ENCODE results near the gene NAT16. TPM values are rescaled to one million over a fixed set of nuclear protein-coding genes. Genes with fewer than 3 reads are reported as not detected.
A peak's percentile ranks its signal among the peaks of the same experiment; 100 is the strongest.

The NAT16 gene
- total RNA-seq, 2 experiments from 2014 or later: not detected

DNA sequence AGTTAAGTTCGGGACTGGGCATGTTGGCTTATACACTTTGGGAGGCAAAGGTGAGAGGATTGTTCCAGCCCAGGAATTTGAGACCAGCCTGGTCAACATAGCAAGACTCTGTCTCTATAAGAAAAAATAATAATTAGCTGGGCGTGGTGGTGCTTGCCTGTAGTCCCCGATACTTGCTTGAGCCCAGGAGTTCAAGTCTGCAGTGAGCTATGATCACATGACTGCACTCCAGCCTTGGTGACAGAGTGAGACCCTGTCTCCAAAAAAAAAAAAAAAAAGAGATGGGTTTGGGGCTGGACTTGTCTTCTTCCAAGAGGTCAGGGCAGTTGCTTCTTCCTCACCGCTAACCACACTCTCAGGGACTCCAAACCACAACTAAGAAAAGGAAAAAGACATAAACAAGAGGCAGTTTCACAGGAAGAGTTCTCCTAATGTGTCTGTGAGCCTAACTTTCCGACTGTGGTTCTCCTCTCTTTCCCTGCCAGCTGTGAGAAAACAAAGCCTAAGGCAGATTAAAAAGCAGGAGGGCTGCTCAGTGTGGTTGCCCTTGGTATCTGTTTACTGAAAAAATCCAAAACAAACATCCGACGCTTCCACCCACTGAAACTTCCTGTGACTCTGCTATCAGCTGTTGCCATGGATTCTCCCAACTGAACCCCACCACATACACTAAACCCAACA lies 55.6 kb downstream of the NAT16 start:
- DNase-seq (peak in 1 of 14 experiments; percentile 13), ATAC-seq (ENCODE audit: poor library complexity) (no peak)
- H3K4me1 Mint-ChIP-seq (ENCODE audit: low read depth): peaks cover 25% of the 10 kb centered on the region
- ChIA-PET CTCF (interaction anchor here (1.5 kb wide), 1 partner anchor 19 kb away, joined by 6 read pairs; no protein-coding TSS in a partner anchor), POLR2A (no interaction called here)
- Histone ChIP-seq H3K36me3 (ENCODE audit: insufficient read depth, low read length) (no peaks in the 10 kb centered on the region), H3K27ac (ENCODE audit: low read depth in 1 of 2, low read length in 2 of 2) (no peak overlapping the region), H3K4me3 (ENCODE audit: low read length) (no peak overlapping the region), H3K4me1 (ENCODE audit: insufficient read depth, low read length) (peaks cover 32% of the 10 kb centered on the region), H3K27me3 (ENCODE audit: control insufficient read depth in 1 of 2, insufficient read depth in 2 of 2, low read length in 2 of 2) (peaks cover 38 to 43% of the 10 kb centered on the region in 2 experiments), H3K9me3 (ENCODE audit: control insufficient read depth in 1 of 2, insufficient read depth in 1 of 2, low read length in 2 of 2) (no peaks in the 10 kb centered on the region)
- peaks cover 77% of the 10 kb centered on the region for H3K27me3 Mint-ChIP-seq
- H3K9me3 Mint-ChIP-seq: no peaks in the 10 kb centered on the region
- intact Hi-C loops (cut with DNase I, micrococcal nuclease): no loop called here
- no peak overlapping the region for H3K4me3 Mint-ChIP-seq
- TF ChIP-seq, protein P1, sequence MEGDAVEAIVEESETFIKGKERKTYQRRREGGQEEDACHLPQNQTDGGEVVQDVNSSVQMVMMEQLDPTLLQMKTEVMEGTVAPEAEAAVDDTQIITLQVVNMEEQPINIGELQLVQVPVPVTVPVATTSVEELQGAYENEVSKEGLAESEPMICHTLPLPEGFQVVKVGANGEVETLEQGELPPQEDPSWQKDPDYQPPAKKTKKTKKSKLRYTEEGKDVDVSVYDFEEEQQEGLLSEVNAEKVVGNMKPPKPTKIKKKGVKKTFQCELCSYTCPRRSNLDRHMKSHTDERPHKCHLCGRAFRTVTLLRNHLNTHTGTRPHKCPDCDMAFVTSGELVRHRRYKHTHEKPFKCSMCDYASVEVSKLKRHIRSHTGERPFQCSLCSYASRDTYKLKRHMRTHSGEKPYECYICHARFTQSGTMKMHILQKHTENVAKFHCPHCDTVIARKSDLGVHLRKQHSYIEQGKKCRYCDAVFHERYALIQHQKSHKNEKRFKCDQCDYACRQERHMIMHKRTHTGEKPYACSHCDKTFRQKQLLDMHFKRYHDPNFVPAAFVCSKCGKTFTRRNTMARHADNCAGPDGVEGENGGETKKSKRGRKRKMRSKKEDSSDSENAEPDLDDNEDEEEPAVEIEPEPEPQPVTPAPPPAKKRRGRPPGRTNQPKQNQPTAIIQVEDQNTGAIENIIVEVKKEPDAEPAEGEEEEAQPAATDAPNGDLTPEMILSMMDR (IDR thresholded peaks at IDR 0.05): no peak
- no peaks in the 10 kb centered on the region for H3K36me3 Mint-ChIP-seq (ENCODE audit: low read depth)
- no peak overlapping the region for H3K27ac Mint-ChIP-seq

DNA sequence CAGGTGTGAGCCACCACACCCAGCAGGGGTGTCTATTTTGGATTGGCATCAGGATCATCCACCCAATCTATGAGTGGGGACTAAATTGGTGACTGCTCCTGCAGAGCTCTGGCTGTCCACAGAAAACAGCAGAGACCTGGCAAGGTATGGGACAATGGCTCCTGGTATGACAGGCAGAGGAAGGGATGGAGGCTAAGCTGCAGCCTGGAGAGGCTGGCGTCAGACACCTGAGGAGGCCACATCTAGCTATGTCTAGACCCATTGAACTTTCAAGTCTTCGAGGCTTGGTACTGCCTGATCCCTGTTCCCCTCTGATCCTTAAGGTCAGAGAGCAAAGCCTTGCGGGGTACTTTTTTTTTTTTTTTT lies 56.4 kb downstream of the NAT16 start:
- TF ChIP-seq, protein P1 (IDR thresholded peaks at IDR 0.05): no peak
- Mint-ChIP-seq H3K27me3 (peaks cover 79% of the 10 kb centered on the region), H3K9me3 (no peaks in the 10 kb centered on the region), H3K27ac (no peak overlapping the region), H3K4me1 (ENCODE audit: low read depth) (peaks cover 25% of the 10 kb centered on the region), H3K36me3 (ENCODE audit: low read depth) (no peaks in the 10 kb centered on the region), H3K4me3 (no peak overlapping the region)
- peaks cover 37 to 46% of the 10 kb centered on the region in 2 experiments for H3K27me3 ChIP-seq (ENCODE audit: control insufficient read depth in 1 of 2, insufficient read depth in 2 of 2, low read length in 2 of 2)
- H3K36me3 ChIP-seq (ENCODE audit: insufficient read depth, low read length): no peaks in the 10 kb centered on the region
- intact Hi-C loops (cut with DNase I, micrococcal nuclease): no loop called here
- no peaks in the 10 kb centered on the region for H3K9me3 ChIP-seq (ENCODE audit: control insufficient read depth in 1 of 2, insufficient read depth in 1 of 2, low read length in 2 of 2)
- no peak for ATAC-seq (ENCODE audit: poor library complexity)
- peaks cover 32% of the 10 kb centered on the region for H3K4me1 ChIP-seq (ENCODE audit: insufficient read depth, low read length)
- DNase-seq: no peak
- no peak overlapping the region for H3K27ac ChIP-seq (ENCODE audit: low read depth in 1 of 2, low read length in 2 of 2)
- ChIA-PET POLR2A (interaction anchor here (0.7 kb wide), 1 partner anchor 71 kb away, joined by 5 read pairs; no protein-coding TSS in a partner anchor), CTCF (interaction anchor here (1.5 kb wide), 1 partner anchor 20 kb away, joined by 6 read pairs; no protein-coding TSS in a partner anchor)
- H3K4me3 ChIP-seq (ENCODE audit: low read length): no peak overlapping the region

DNA sequence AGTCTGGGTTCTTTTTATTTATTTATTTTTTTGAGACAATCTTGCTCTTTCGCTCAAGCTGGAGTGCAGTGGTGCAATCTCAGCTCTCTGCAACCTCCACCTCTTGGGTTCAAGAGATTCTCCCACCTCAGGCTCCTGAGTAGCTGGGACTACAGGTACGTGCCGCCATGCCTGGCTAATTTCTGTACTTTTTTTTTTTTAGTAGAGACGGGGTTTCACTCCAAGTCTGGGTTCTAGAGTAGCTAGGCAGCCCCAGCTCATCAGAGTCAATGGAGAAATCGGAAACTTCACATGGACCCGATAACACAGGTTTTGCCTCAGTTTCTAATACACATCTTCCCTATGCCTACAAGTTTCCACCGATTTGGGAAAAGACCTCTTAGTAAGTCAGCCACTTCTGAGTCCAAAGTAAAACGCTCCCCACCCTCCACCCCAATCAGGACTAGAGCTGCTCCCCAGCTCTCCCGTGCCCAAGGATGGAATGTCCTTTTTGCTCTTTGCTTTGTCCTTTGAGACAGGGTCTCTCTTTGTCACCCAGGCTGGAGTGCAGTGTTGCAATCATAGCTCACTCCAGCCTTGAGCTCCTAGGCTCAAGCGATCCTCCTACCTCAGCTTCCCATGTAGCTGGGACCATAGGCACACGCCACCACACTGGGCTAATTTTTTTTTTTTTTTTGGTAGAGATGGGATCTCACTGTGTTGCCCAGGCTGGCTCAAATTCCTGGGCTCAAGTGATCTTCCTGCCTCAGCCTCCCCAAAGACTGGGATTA lies 57.0 kb downstream of the NAT16 start:
- ATAC-seq (ENCODE audit: poor library complexity) (no peak), DNase-seq (no peak)
- H3K27ac ChIP-seq (ENCODE audit: low read depth in 1 of 2, low read length in 2 of 2): no peak overlapping the region
- no peaks in the 10 kb centered on the region for H3K9me3 ChIP-seq (ENCODE audit: control insufficient read depth in 1 of 2, insufficient read depth in 1 of 2, low read length in 2 of 2)
- Mint-ChIP-seq H3K9me3 (no peaks in the 10 kb centered on the region), H3K27ac (no peak overlapping the region), H3K36me3 (ENCODE audit: low read depth) (no peaks in the 10 kb centered on the region), H3K4me1 (ENCODE audit: low read depth) (peaks cover 25% of the 10 kb centered on the region), H3K27me3 (peaks cover 79% of the 10 kb centered on the region), H3K4me3 (no peak overlapping the region)
- ChIA-PET CTCF (interaction anchor here (1.5 kb wide), 1 partner anchor 21 kb away, joined by 6 read pairs; no protein-coding TSS in a partner anchor), POLR2A (interaction anchor here (0.7 kb wide), 1 partner anchor 71 kb away, joined by 5 read pairs; no protein-coding TSS in a partner anchor)
- intact Hi-C loops (cut with DNase I, micrococcal nuclease): no loop called here
- TF ChIP-seq, protein P1 (IDR thresholded peaks at IDR 0.05): no peak
- no peak overlapping the region for H3K4me3 ChIP-seq (ENCODE audit: low read length)
- H3K36me3 ChIP-seq (ENCODE audit: insufficient read depth, low read length): no peaks in the 10 kb centered on the region
- H3K27me3 ChIP-seq (ENCODE audit: control insufficient read depth in 1 of 2, insufficient read depth in 2 of 2, low read length in 2 of 2): peaks cover 37 to 41% of the 10 kb centered on the region in 2 experiments
- H3K4me1 ChIP-seq (ENCODE audit: insufficient read depth, low read length): peaks cover 32% of the 10 kb centered on the region

Measured in CD4-positive, alpha-beta T cell (primary cell).